ENCODE measurements around the gene FBXO41. TPM values are rescaled to one million over a fixed set of nuclear protein-coding genes. Genes with fewer than 3 reads are reported as not detected.

FBXO41 gene
- total RNA-seq, 1 experiment from 2014 or later = 34.9 TPM

DNA sequence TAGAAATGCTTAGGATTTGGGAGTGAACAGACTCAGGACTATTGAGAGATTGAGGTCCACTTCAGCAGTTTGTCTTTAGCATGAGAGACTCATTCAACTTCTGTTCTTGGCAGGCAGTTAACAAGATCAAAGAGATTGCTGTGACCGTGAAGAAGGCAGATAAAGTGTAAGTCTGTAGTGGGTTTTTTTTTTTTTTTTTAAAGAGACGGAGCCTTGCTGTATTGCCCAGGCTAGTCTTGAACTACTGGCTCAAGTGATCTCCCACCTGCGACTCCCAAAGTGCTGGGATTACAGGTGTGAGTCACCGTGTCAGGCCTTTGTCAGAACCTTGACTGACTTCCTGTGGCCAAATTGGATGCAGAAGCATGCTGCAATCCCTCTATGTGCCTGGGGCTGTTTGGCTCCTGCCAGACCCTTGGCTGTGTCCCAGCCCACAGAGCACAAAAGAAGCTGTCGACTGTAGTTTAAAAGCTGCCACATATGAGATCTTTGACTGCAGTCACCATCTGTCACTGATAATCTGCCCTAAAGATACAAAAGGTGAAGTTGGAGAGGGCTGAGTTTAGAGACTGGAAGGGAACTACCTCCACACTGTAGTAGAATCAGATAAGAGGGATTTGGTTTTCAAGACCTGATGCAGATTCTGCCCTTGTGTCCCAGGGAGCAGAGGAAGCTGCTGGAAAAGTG lies 40.3 kb downstream of the FBXO41 start (continued):
- TF ChIP-seq POLR2A (IDR thresholded peaks at IDR 0.05; ENCODE audit: borderline replicate concordance, extremely low read depth, insufficient read depth, insufficient read length) = no peak

GRCh38 chr2:73239776-73240175 lies 44.5 kb downstream of the FBXO41 start:
- no peaks in the 10 kb centered on the region for H3K9me3 ChIP-seq (ENCODE audit: control insufficient read depth in 1 of 2, insufficient read depth in 1 of 2, low read depth in 1 of 2, low read length in 2 of 2)
- peaks cover 59 to 68% of the 10 kb centered on the region in 2 experiments for H3K36me3 ChIP-seq (ENCODE audit: control insufficient read depth in 1 of 2, insufficient read depth in 2 of 2, low read length in 2 of 2)
- H3K27me3 ChIP-seq (ENCODE audit: insufficient read depth, low read length) = no peaks in the 10 kb centered on the region
- RAD21 ChIA-PET (ENCODE audit: low non-redundant PET in 1 of 2, low total read pairs in 2 of 2, uncharacterized antibody in 2 of 2, unreplicated experiment in 2 of 2) = no interaction called here
- H3K27ac ChIP-seq (ENCODE audit: low read depth, low read length) = no peak overlapping the region
- ATAC-seq (no peak), DNase-seq (ENCODE audit: low read depth, low spot score) (no peak)
- POLR2A ChIA-PET = no interaction called here
- no peaks in the 10 kb centered on the region for H3K9me2 ChIP-seq (ENCODE audit: insufficient read depth)
- H3K9ac ChIP-seq (ENCODE audit: low read length) = no peak overlapping the region
- H3K4me2 ChIP-seq (ENCODE audit: low read length) = no peak overlapping the region
- CTCF ChIA-PET = no interaction called here
- peaks cover 6 to 14% of the 10 kb centered on the region in 2 experiments; a peak in 3 of 4 replicates for H3K4me1 ChIP-seq (ENCODE audit: control insufficient read depth in 1 of 2, insufficient read depth in 2 of 2, low read length in 2 of 2)
- no peak for TF ChIP-seq ELF1 (IDR thresholded peaks at IDR 0.05; ENCODE audit: borderline replicate concordance, low read depth)
- TF ChIP-seq POLR2A (IDR thresholded peaks at IDR 0.05; ENCODE audit: borderline replicate concordance, extremely low read depth, insufficient read depth, insufficient read length) = no peak
- TF ChIP-seq JUND (IDR thresholded peaks at IDR 0.05) = no peak
- TF ChIP-seq EZH2phosphoT487 (IDR thresholded peaks at IDR 0.05; ENCODE audit: borderline replicate concordance) = no peak
- TF ChIP-seq CEBPB (IDR thresholded peaks at IDR 0.05; ENCODE audit: low read depth) = no peak
- no peak for TF ChIP-seq SP1 (IDR thresholded peaks at IDR 0.05; ENCODE audit: low read depth)
- TF ChIP-seq, protein P1, sequence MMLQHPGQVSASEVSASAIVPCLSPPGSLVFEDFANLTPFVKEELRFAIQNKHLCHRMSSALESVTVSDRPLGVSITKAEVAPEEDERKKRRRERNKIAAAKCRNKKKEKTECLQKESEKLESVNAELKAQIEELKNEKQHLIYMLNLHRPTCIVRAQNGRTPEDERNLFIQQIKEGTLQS (IDR thresholded peaks at IDR 0.05) = no peak
- no peak for TF ChIP-seq YY1 (IDR thresholded peaks at IDR 0.05; ENCODE audit: extremely low read depth, insufficient replicate concordance, low read depth, low read length)
- TF ChIP-seq CBX3 (IDR thresholded peaks at IDR 0.05; ENCODE audit: low read depth) = no peak
- TF ChIP-seq, protein P2, sequence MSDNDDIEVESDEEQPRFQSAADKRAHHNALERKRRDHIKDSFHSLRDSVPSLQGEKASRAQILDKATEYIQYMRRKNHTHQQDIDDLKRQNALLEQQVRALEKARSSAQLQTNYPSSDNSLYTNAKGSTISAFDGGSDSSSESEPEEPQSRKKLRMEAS (IDR thresholded peaks at IDR 0.05) = no peak
- TF ChIP-seq, protein P3, sequence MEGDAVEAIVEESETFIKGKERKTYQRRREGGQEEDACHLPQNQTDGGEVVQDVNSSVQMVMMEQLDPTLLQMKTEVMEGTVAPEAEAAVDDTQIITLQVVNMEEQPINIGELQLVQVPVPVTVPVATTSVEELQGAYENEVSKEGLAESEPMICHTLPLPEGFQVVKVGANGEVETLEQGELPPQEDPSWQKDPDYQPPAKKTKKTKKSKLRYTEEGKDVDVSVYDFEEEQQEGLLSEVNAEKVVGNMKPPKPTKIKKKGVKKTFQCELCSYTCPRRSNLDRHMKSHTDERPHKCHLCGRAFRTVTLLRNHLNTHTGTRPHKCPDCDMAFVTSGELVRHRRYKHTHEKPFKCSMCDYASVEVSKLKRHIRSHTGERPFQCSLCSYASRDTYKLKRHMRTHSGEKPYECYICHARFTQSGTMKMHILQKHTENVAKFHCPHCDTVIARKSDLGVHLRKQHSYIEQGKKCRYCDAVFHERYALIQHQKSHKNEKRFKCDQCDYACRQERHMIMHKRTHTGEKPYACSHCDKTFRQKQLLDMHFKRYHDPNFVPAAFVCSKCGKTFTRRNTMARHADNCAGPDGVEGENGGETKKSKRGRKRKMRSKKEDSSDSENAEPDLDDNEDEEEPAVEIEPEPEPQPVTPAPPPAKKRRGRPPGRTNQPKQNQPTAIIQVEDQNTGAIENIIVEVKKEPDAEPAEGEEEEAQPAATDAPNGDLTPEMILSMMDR (IDR thresholded peaks at IDR 0.05 in 2 of 3, conservative IDR thresholded peaks at IDR 0.05 in 1 of 3; ENCODE audit: borderline replicate concordance in 1 of 3, insufficient read depth in 1 of 3, low read depth in 2 of 3, low read length in 2 of 3) = no peak
- no peak for TF ChIP-seq SIN3A (IDR thresholded peaks at IDR 0.05; ENCODE audit: low read depth)
- no TSS peak for BruUV-seq (replicated peaks)
- no peak overlapping the region for H3K4me3 ChIP-seq (replicated peaks in 1 of 2; ENCODE audit: low read depth in 1 of 2, low read length in 2 of 2)
- H4K20me1 ChIP-seq (ENCODE audit: insufficient read depth) = peaks cover 44% of the 10 kb centered on the region; the same call in 1 of the 2 replicates
- intact Hi-C loops (cut with micrococcal nuclease) = loop anchor here (10.0 kb wide), 1 partner anchor 1215 kb away; the partner anchor contains the start of genes INO80B and WBP1
- peaks cover 100% of the 10 kb centered on the region for H3K79me2 ChIP-seq (ENCODE audit: insufficient read depth, low read length)
- no peak overlapping the region for H2AFZ ChIP-seq (ENCODE audit: low read depth, low read length, poor library complexity, severe bottlenecking)
